ENCODE results near the gene PSD2. TPM values are rescaled to one million over a fixed set of nuclear protein-coding genes. Genes with fewer than 3 reads are reported as not detected.

PSD2 gene
- total RNA-seq, 1 experiment from 2014 or later, result 0.22 TPM

DNA sequence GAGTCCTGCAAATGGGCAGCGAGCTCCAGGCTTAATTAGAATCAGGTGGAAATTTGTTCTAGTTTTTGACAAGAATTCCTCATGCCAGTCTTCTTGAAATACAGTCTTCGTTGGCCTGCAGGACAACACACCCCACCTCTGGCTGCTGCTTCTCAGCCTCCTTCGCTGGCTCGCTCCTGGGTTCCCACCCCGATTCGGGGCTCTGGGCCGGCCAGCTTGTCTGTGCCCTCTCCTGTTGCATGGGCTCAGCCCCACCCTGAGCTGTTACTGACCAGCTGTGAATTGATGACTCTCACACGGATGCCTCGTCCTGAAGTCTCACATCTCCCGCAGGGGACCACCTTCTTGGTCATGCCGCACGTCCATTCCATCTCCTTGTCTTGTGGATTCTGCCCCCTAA lies 21.0 kb downstream of the PSD2 start:
- no peaks in the 10 kb centered on the region for H3K23me2 ChIP-seq (ENCODE audit: insufficient read length, low read depth, low read length, poor library complexity, severe bottlenecking)
- no peak overlapping the region for H3K4me2 ChIP-seq (ENCODE audit: insufficient read depth, insufficient read length, low read length)
- WGBS (ENCODE audit: extremely low coverage, insufficient read length, low lambda C conversion rate), result no CpG with 5 or more reads among the region's 12 CpGs
- H3K4me1 ChIP-seq (ENCODE audit: insufficient read depth, low read length), result no peaks in the 10 kb centered on the region
- no peak overlapping the region for H3K56ac ChIP-seq (ENCODE audit: insufficient read length, low read depth, low read length)
- peaks cover 9 to 11% of the 10 kb centered on the region in 2 experiments for H3K4me1 Mint-ChIP-seq
- H2BK120ac ChIP-seq (ENCODE audit: low read depth, low read length, poor library complexity, severe bottlenecking), result no peak overlapping the region
- H4K20me1 ChIP-seq (ENCODE audit: control insufficient read depth, insufficient read depth, insufficient read length), result no peaks in the 10 kb centered on the region
- H3K9ac ChIP-seq (ENCODE audit: extremely low read depth, insufficient read length, low read length), result no peak overlapping the region
- no peak overlapping the region for H3K18ac ChIP-seq (ENCODE audit: insufficient read length, low read depth, low read length)
- no peak overlapping the region for H3K14ac ChIP-seq (ENCODE audit: insufficient read depth, low read length)
- H3K79me1 ChIP-seq (ENCODE audit: insufficient read depth, low read depth, low read length, poor library complexity, severe bottlenecking), result no peaks in the 10 kb centered on the region
- no peaks in the 10 kb centered on the region for H3K79me2 ChIP-seq (ENCODE audit: insufficient read depth, low read length)
- no peak overlapping the region for H2BK20ac ChIP-seq (ENCODE audit: low read depth, low read length, poor library complexity, severe bottlenecking)
- no peak overlapping the region for H2AK5ac ChIP-seq (ENCODE audit: insufficient read length, low read length)
- H3K27me3 ChIP-seq (ENCODE audit: insufficient read depth, low read length), result no peaks in the 10 kb centered on the region
- H3K27me3 Mint-ChIP-seq (ENCODE audit: low read depth), result peaks cover 42% of the 10 kb centered on the region
- no peaks in the 10 kb centered on the region for H3K9me3 ChIP-seq (ENCODE audit: control insufficient read depth, low read depth, low read length)
- H3K36me3 Mint-ChIP-seq (ENCODE audit: insufficient read depth in 1 of 3, low read depth in 3 of 3), result peaks cover 0 to 2% (median 0%) of the 10 kb centered on the region in 3 experiments; a peak in 2 of 7 replicates
- peaks cover 4 to 6% of the 10 kb centered on the region in 2 experiments; a peak in 4 of 5 replicates for H3K9me3 Mint-ChIP-seq
- no peak overlapping the region for H4K5ac ChIP-seq (ENCODE audit: insufficient read length, low read depth, low read length)
- no peak overlapping the region for H2BK5ac ChIP-seq (ENCODE audit: insufficient read length, low read length)
- no peak overlapping the region for H3K27ac ChIP-seq (ENCODE audit: insufficient read length, low read depth, low read length)
- TF ChIP-seq CTCF (conservative IDR thresholded peaks at IDR 0.05), result no peak
- no peak overlapping the region for H4K8ac ChIP-seq (replicated peaks; ENCODE audit: insufficient read length, low read depth, low read length)
- H2BK12ac ChIP-seq (ENCODE audit: insufficient read length, low read depth, low read length), result no peak overlapping the region
- H3K4ac ChIP-seq (ENCODE audit: low read depth, low read length), result no peak overlapping the region
- H2BK15ac ChIP-seq (ENCODE audit: low read depth, low read length), result no peak overlapping the region
- no peak overlapping the region for H3T11ph ChIP-seq (ENCODE audit: low read length)
- H3K23ac ChIP-seq (ENCODE audit: insufficient read length, low read depth, low read length), result no peak overlapping the region
- no peak overlapping the region for H2AFZ ChIP-seq (ENCODE audit: low read length)
- no peak overlapping the region for H4K91ac ChIP-seq (ENCODE audit: insufficient read length, low read depth, low read length)
- DNase-seq, result no peak
- no peak overlapping the region for H3K27ac Mint-ChIP-seq
- no peak overlapping the region for H3K4me3 Mint-ChIP-seq

All from H9 (cell line).